Articular chondrocyte of knee joint (primary cell): ENCODE data around the gene SUMF1. TPM values are rescaled to one million over a fixed set of nuclear protein-coding genes. Genes with fewer than 3 reads are reported as not detected.

Experiments used
- total RNA-seq: library from RNA; depleted of rRNA; stranded (reverse); fragments of >200 nt; gene quantifications from 2 replicates; pipeline ENCODE4 v1.2.3, GENCODE V29; 2012

The SUMF1 gene
- 55.7 and 64.7 TPM in 2 replicates for total RNA-seq

DNA sequence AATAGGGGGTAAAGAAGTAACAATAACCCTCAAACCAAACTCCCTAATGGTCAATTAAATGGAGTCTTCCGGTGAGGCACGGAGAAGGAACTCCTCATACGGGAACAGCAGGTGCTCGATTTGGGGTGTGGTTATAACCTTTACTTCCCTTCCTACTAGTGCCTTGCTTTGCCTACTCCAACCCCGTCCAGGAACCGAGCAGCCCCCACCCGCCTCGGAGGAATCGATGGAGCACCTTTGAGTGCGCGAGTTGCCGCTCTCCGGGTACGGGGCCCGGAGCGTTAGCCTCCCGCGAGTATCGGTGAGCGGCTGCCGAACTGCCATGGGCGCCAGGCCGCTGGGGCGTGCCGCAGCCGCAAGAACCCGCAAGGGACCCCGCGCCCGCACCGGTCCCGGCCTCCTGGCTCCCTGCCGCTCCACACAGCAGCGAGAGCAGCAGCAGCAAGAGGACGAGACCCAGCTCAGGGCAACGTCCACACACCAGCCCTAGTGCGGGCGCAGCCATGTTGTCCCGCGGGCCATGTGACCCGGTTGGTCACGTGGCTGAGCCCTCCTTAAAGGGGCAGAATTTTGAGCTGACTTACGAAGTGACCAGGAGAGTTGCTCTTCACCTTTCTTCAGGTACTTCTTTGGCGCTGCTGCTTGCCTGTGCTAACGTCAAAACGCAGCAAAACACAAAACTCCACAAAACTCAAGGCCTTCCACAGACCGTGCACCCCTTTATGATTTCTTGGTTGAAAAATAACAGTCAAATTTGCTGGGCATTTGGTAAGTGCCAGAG is at the start of gene SUMF1:
Gene SUMF1, minus strand, starts transcription at position 529 of the 781 bp plus-strand sequence. Its CDS starts 24 bp downstream, at position 505.

DNA sequence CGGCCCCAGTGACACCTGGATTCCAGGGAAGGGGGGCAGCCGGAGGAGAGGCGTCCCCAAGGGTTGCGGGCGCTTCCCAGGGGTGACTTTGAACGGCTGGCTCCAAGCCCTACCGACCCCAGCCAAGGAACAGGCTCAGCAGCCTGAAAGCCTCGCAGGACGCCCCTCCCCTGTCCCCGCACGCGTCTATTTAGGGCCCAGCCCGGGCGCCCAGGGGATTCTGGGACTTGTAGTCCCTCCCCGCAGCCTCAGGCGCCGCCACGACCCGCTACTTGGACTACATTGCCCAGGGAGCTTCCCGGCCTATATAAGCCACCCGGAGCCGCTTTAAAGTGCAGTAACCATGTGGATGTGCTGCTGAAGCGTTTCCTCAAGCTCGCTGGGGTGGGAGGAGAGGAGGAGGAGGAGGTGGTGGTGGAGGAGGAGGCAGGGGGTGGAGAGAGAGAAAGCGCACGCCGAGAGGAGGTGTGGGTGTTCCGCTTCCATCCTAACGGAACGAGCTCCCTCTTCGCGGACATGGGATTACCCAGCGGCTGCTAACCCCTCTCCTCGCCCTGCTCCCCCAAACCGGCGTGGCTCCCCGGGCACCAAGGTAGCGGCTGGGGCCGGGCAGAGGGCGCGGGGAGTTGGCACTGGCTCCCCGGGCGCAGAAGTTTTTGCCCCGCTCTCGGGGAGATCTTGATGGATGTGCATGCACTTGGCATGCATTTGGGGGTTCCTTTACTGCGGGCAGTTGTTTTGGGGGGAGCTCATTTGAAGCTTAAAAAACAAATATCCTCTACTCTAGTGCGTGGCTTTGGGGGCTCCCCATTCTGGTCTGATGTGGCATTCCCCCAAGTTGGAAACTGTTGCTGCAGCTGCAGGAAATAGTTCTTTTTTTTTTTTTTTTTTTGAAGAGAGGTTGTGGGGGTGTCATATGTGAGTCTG is 26.2 kb upstream of the SUMF1 start, which contains the start of gene ITPR1:
Gene ITPR1, plus strand, starts transcription at position 335 of the 927 bp plus-strand sequence. CDS start 23,144 bp downstream, outside the sequence.

Other genes with a start within 250 kb of the SUMF1 start
- gene SETMAR, start 163.9 kb downstream of the SUMF1 start, total RNA-seq: 16.2 and 17.6 TPM in 2 replicates
- gene ITPR1, start 26.1 kb upstream of the SUMF1 start, total RNA-seq: 34.5 and 79.0 TPM in 2 replicates